Gastroesophageal sphincter (tissue), 3 donors: ENCODE results near the gene RAB7A.

Source experiments
- CTCF ChIP-seq, 4 experiments: fragments of 200-600 bp in 2 of 4; fragments of 450-650 bp in 2 of 4; sonication (generic) in 1 of 4; IDR thresholded peaks; one replicate each; pipeline ENCODE4 v1.5.1; 2017 to 2019; ENCODE audit warnings: antibody characterized with exemption in 4 of 4, mild to moderate bottlenecking in 2 of 4, moderate library complexity in 2 of 4
- EP300 ChIP-seq: sonication (generic); formaldehyde crosslinking; IDR thresholded peaks from one replicate; pipeline ENCODE4 v1.6.1; 2017; ENCODE audit warnings: antibody characterized with exemption, mild to moderate bottlenecking
- POLR2A ChIP-seq, 2 donors: fragments of 450-650 bp; IDR thresholded peaks; one replicate each; pipeline ENCODE4 v1.6.1; 2017; ENCODE audit warnings: antibody characterized with exemption in 2 of 2, mild to moderate bottlenecking in 2 of 2, moderate library complexity in 1 of 2

- no peak for TF ChIP-seq CTCF (IDR thresholded peaks at IDR 0.05)
- no peak for TF ChIP-seq EP300
- no peak for TF ChIP-seq POLR2A (IDR thresholded peaks at IDR 0.05)
Observed at GRCh38 chr3:128858167-128858566, 132.2 kb downstream of the RAB7A start.
